Spleen (tissue), 7 donors: Measurements from ENCODE around the gene SLC5A4.

Experiments
- POLR2AphosphoS5 ChIP-seq, 3 donors: sonication (generic); formaldehyde crosslinking; IDR thresholded peaks; one replicate each; pipeline ENCODE4 v1.5.1; 2017; ENCODE audit warnings: antibody characterized with exemption in 3 of 3
- TF ChIP-seq, protein P1 (sequence below), 11 experiments: fragments of 200-600 bp in 7 of 11; fragments of 450-650 bp in 4 of 11; sonication (generic) in 4 of 11; IDR thresholded peaks in 8 of 11; conservative IDR thresholded peaks in 3 of 11; 1 replicate in 7 of 11; 2 replicates in 4 of 11; pipeline versions ENCODE4 v1.4.0 to v1.8.0; 2016 to 2021; ENCODE audit warnings: antibody characterized with exemption in 11 of 11, inconsistent platforms in 4 of 11, mild to moderate bottlenecking in 1 of 11
- donor health status: DM: no; HTN: no; CAD: no; lungs with moderate emphysema.
- donor health status: DM: no; HTN: no; CAD: no.
- donor health status: DM: no; HTN: no; CAD: no.

- TF ChIP-seq, protein P1, sequence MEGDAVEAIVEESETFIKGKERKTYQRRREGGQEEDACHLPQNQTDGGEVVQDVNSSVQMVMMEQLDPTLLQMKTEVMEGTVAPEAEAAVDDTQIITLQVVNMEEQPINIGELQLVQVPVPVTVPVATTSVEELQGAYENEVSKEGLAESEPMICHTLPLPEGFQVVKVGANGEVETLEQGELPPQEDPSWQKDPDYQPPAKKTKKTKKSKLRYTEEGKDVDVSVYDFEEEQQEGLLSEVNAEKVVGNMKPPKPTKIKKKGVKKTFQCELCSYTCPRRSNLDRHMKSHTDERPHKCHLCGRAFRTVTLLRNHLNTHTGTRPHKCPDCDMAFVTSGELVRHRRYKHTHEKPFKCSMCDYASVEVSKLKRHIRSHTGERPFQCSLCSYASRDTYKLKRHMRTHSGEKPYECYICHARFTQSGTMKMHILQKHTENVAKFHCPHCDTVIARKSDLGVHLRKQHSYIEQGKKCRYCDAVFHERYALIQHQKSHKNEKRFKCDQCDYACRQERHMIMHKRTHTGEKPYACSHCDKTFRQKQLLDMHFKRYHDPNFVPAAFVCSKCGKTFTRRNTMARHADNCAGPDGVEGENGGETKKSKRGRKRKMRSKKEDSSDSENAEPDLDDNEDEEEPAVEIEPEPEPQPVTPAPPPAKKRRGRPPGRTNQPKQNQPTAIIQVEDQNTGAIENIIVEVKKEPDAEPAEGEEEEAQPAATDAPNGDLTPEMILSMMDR (IDR thresholded peaks at IDR 0.05 in 8 of 11, conservative IDR thresholded peaks at IDR 0.05 in 3 of 11): no peak
- TF ChIP-seq POLR2AphosphoS5 (IDR thresholded peaks at IDR 0.05): no peak
Observed at GRCh38 chr22:32249231-32249630, 5.9 kb downstream of the SLC5A4 start.
